ENCODE measurements around the gene ZNF496.
A peak's percentile ranks its signal among the peaks of the same experiment; 100 is the strongest.
"Not testable (repeated sequence)": the region's sequence is repeated elsewhere in the genome, so short reads cannot be mapped to it uniquely, and the experiment has no call there.

Gene ZNF496

DNA sequence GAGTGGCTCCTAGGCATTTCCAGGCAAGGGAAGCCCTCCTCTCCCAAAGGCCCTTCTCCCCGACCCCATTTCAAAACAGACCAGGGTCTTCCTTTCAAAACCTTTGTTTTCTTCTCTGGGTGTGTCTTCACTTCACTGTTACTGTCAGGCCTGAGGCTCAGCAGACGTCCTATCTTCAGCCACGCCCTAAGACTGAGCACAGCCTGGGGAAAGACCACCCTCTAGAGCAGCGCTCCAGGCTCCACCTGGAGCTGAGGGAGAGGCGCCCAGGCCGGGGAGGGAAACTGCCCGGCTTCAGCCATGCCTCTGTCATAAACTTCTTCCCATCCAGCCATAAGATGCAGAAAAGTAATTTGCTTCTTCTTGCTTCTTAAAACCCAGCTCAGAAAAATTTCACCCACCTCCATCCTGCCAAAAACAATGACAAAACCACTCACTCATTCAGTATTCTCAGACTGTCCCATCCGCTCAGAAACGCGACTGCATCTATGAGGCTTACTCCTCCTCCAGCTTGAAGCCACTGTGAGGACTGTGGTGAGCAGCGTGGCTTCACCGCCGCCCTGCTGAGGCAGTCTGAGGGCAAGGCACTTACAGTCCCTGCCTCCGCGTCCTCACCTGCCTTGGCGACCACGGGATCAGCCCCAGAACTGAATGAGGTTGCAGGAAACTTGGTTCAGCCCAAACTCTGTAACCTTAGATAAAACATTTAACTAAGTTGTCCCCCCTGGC is 39.7 kb downstream of the ZNF496 start:
- WGBS (ENCODE audit: extremely low coverage, insufficient coverage, insufficient read length): no CpG with 5 or more reads among the region's 17 CpGs
- no peak overlapping the region for H3K18ac ChIP-seq (ENCODE audit: low read length)
- no peak overlapping the region for H3K4ac ChIP-seq (ENCODE audit: low read depth, low read length)
- no peaks in the 10 kb centered on the region for H3K27me3 ChIP-seq (ENCODE audit: insufficient read depth, low read length)
- DNase-seq: no peak
- no peak overlapping the region for H3K23ac ChIP-seq (ENCODE audit: low read length)
- no peaks in the 10 kb centered on the region for H3K79me2 ChIP-seq (ENCODE audit: control insufficient read depth, insufficient read depth, low read length, poor library complexity)
- H3K4me3 ChIP-seq (ENCODE audit: low read depth, low read length): no peak overlapping the region
- peak overlapping the region; percentile 8 for H4K12ac ChIP-seq (ENCODE audit: low read depth, low read length)
- H3K27ac ChIP-seq (ENCODE audit: low read depth, low read length): no peak overlapping the region
- no peak overlapping the region for H4K8ac ChIP-seq (ENCODE audit: low read depth, low read length)
- no peak overlapping the region for H2BK12ac ChIP-seq (ENCODE audit: low read length)
- H2AFZ ChIP-seq (ENCODE audit: insufficient read depth, low read length, poor library complexity): no peak overlapping the region
- H3K4me2 ChIP-seq (ENCODE audit: low read length): no peak overlapping the region
- no peak overlapping the region for H2BK120ac ChIP-seq (ENCODE audit: insufficient read depth, low read length, poor library complexity)
- no peak overlapping the region for H2BK5ac ChIP-seq (ENCODE audit: low read depth, low read length, poor library complexity)
- H3K4me1 ChIP-seq (ENCODE audit: control insufficient read depth in 1 of 2, insufficient read depth in 2 of 2, low read length in 2 of 2): peaks cover 7 to 13% of the 10 kb centered on the region in 2 experiments
- H2AK5ac ChIP-seq (ENCODE audit: low read length): no peak overlapping the region
- no peaks in the 10 kb centered on the region for H3K79me1 ChIP-seq (ENCODE audit: low read length)
- H3K9me3 ChIP-seq (ENCODE audit: insufficient read depth, low read depth, low read length): peaks cover 3% of the 10 kb centered on the region
- H3K9ac ChIP-seq (ENCODE audit: low read length): no peak overlapping the region
- no peak overlapping the region for H4K91ac ChIP-seq (ENCODE audit: low read depth, low read length)
- H3K36me3 ChIP-seq (ENCODE audit: control insufficient read depth in 1 of 2, insufficient read depth in 2 of 2, low read length in 2 of 2): no peaks in the 10 kb centered on the region
- H3K14ac ChIP-seq (ENCODE audit: low read length): peak overlapping the region; percentile 35

DNA sequence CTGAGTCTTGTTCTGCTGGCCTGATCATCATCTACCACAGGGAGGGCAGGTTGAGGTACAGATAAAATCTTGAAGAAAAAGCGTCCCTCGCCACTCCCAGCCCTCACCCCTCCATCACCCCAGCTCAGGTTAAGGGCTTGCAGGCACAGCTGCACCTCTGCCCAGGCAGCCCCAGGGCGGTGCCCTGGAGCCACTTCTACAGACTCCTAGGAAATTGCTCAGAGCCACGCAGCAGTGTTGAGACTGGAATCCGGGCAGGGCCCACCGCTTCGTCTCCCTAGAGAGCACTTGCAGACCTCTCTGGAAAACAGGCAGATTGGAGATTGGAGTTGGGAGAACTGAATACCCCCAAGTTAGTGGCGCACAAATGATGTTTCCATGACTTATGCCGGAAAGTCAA is 40.5 kb downstream of the ZNF496 start:
- Histone ChIP-seq H3K9me3 (ENCODE audit: insufficient read depth, low read depth, low read length) (peaks cover 5% of the 10 kb centered on the region), H3K27ac (ENCODE audit: low read depth, low read length) (no peak overlapping the region), H3K23ac (ENCODE audit: low read length) (no peak overlapping the region), H3K4me3 (ENCODE audit: low read depth, low read length) (no peak overlapping the region), H3K27me3 (ENCODE audit: insufficient read depth, low read length) (no peaks in the 10 kb centered on the region), H2AK5ac (ENCODE audit: low read length) (no peak overlapping the region), H3K4me2 (ENCODE audit: low read length) (no peak overlapping the region), H3K9ac (ENCODE audit: low read length) (no peak overlapping the region), H3K4ac (ENCODE audit: low read depth, low read length) (no peak overlapping the region), H3K36me3 (ENCODE audit: control insufficient read depth in 1 of 2, insufficient read depth in 2 of 2, low read length in 2 of 2) (no peaks in the 10 kb centered on the region), H4K8ac (ENCODE audit: low read depth, low read length) (no peak overlapping the region), H3K14ac (ENCODE audit: low read length) (no peak overlapping the region), H2BK5ac (ENCODE audit: low read depth, low read length, poor library complexity) (no peak overlapping the region), H3K18ac (ENCODE audit: low read length) (no peak overlapping the region), H2BK120ac (ENCODE audit: insufficient read depth, low read length, poor library complexity) (no peak overlapping the region), H2AFZ (ENCODE audit: insufficient read depth, low read length, poor library complexity) (no peak overlapping the region), H4K91ac (ENCODE audit: low read depth, low read length) (no peak overlapping the region), H3K4me1 (ENCODE audit: control insufficient read depth in 1 of 2, insufficient read depth in 2 of 2, low read length in 2 of 2) (peaks cover 7 to 13% of the 10 kb centered on the region in 2 experiments), H3K79me1 (ENCODE audit: low read length) (no peaks in the 10 kb centered on the region), H3K79me2 (ENCODE audit: control insufficient read depth, insufficient read depth, low read length, poor library complexity) (no peaks in the 10 kb centered on the region), H4K12ac (ENCODE audit: low read depth, low read length) (no peak overlapping the region), H2BK12ac (ENCODE audit: low read length) (no peak overlapping the region)
- WGBS (ENCODE audit: extremely low coverage, insufficient coverage, insufficient read length): no CpG with 5 or more reads among the region's 9 CpGs
- DNase-seq: no peak

DNA sequence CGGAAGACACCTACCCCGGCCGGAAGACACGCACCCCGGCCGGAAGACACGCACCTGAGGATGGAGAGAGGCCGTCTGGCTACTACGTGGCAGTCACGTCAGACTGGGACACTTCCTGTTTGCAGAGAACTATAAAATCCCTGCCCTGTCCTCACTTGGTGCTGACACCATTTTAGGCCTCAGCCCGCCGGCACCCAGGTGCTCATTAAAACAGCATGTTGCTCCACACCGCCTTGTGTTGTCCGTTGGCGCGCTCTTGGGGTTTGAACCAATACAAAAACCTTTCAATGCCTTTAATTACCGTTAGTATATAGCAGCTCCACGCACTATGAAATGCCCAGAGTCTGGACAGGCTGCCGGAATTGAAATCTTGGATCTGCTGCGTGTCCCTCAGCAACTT is 41.1 kb downstream of the ZNF496 start:
- WGBS (ENCODE audit: extremely low coverage, insufficient coverage, insufficient read length): no CpG with 5 or more reads among the region's 20 CpGs
- Histone ChIP-seq H3K4me3 (ENCODE audit: low read depth, low read length) (no peak overlapping the region), H3K9me3 (ENCODE audit: insufficient read depth, low read depth, low read length) (peaks cover 6% of the 10 kb centered on the region), H3K4me2 (ENCODE audit: low read length) (no peak overlapping the region), H4K8ac (ENCODE audit: low read depth, low read length) (no peak overlapping the region), H3K79me2 (ENCODE audit: control insufficient read depth, insufficient read depth, low read length, poor library complexity) (no peaks in the 10 kb centered on the region), H4K91ac (ENCODE audit: low read depth, low read length) (no peak overlapping the region), H2BK5ac (ENCODE audit: low read depth, low read length, poor library complexity) (no peak overlapping the region), H3K4me1 (ENCODE audit: control insufficient read depth in 1 of 2, insufficient read depth in 2 of 2, low read length in 2 of 2) (peaks cover 7 to 13% of the 10 kb centered on the region in 2 experiments), H2AK5ac (ENCODE audit: low read length) (no peak overlapping the region), H3K27ac (ENCODE audit: low read depth, low read length) (no peak overlapping the region), H3K4ac (ENCODE audit: low read depth, low read length) (no peak overlapping the region), H3K27me3 (ENCODE audit: insufficient read depth, low read length) (no peaks in the 10 kb centered on the region), H3K18ac (ENCODE audit: low read length) (no peak overlapping the region), H2AFZ (ENCODE audit: insufficient read depth, low read length, poor library complexity) (no peak overlapping the region), H4K12ac (ENCODE audit: low read depth, low read length) (no peak overlapping the region), H3K14ac (ENCODE audit: low read length) (no peak overlapping the region), H3K23ac (ENCODE audit: low read length) (no peak overlapping the region), H3K36me3 (ENCODE audit: control insufficient read depth in 1 of 2, insufficient read depth in 2 of 2, low read length in 2 of 2) (no peaks in the 10 kb centered on the region), H2BK120ac (ENCODE audit: insufficient read depth, low read length, poor library complexity) (no peak overlapping the region), H3K9ac (ENCODE audit: low read length) (no peak overlapping the region), H3K79me1 (ENCODE audit: low read length) (no peaks in the 10 kb centered on the region), H2BK12ac (ENCODE audit: low read length) (no peak overlapping the region)
- DNase-seq: no peak

DNA sequence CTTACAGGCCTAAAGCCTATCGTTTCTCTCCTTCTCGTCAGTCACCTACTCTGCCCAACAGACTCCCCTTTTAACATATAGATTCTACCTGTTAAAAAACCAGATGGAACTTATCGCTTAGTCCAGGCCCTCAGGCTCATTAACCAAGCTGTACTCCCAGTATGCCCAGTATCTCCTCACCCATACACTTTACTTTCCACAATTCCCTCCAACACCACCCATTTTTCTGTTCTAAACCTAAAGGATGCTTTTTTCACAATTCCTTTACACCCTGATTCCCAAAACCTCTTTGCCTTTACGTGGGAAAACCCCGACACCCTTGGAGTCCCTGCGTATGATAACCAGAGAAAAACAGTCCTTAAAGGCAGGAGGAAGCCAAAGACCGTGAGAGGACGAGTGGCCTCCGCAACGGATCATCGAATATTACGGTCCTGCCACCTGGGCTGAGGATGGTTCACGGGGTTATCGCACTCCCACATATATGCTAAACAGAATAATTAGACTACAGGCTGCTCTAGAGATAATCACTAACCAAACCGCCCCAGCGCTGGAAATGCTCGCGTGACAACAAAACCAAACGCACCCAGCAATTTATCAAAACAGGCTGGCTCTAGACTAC is 42.3 kb downstream of the ZNF496 start:
- not testable (repeated sequence) for H3K18ac ChIP-seq (ENCODE audit: low read length); H2BK5ac ChIP-seq (ENCODE audit: low read depth, low read length, poor library complexity); H4K12ac ChIP-seq (ENCODE audit: low read depth, low read length); H2AK5ac ChIP-seq (ENCODE audit: low read length); H3K4ac ChIP-seq (ENCODE audit: low read depth, low read length); H3K9ac ChIP-seq (ENCODE audit: low read length); H2BK120ac ChIP-seq (ENCODE audit: insufficient read depth, low read length, poor library complexity); DNase-seq; H3K23ac ChIP-seq (ENCODE audit: low read length); H4K8ac ChIP-seq (ENCODE audit: low read depth, low read length); H3K27me3 ChIP-seq (ENCODE audit: insufficient read depth, low read length); H3K9me3 ChIP-seq (ENCODE audit: insufficient read depth, low read depth, low read length); H3K14ac ChIP-seq (ENCODE audit: low read length); H3K4me2 ChIP-seq (ENCODE audit: low read length); H3K79me2 ChIP-seq (ENCODE audit: control insufficient read depth, insufficient read depth, low read length, poor library complexity); H2AFZ ChIP-seq (ENCODE audit: insufficient read depth, low read length, poor library complexity); H3K79me1 ChIP-seq (ENCODE audit: low read length); H2BK12ac ChIP-seq (ENCODE audit: low read length); H3K4me3 ChIP-seq (ENCODE audit: low read depth, low read length); H3K36me3 ChIP-seq (ENCODE audit: control insufficient read depth in 1 of 2, insufficient read depth in 2 of 2, low read length in 2 of 2); H4K91ac ChIP-seq (ENCODE audit: low read depth, low read length); H3K27ac ChIP-seq (ENCODE audit: low read depth, low read length)
- WGBS (ENCODE audit: extremely low coverage, insufficient coverage, insufficient read length): no CpG with 5 or more reads among the region's 19 CpGs
- H3K4me1 ChIP-seq (ENCODE audit: control insufficient read depth in 1 of 2, insufficient read depth in 2 of 2, low read length in 2 of 2): peaks cover 7 to 11% of the 10 kb centered on the region in 2 experiments

All from trophoblast cell (in vitro differentiated cells and primary cell).